Glutamatergic neuron (in vitro differentiated cells): ENCODE results near the gene GFER. TPM values are rescaled to one million over a fixed set of nuclear protein-coding genes. Genes with fewer than 3 reads are reported as not detected.
"Not testable (repeated sequence)": the region's sequence is repeated elsewhere in the genome, so short reads cannot be mapped to it uniquely, and the experiment has no call there.

Experiments
- DNase-seq: peaks from one replicate; pipeline ENCODE4 v3.0.0; 2022
- H3K27ac Mint-ChIP-seq: one replicate; pipeline ENCODE4 v1.8.0; 2020; ENCODE audit warnings: mild to moderate bottlenecking, mixed read lengths, inconsistent platforms; ENCODE audit not compliant: unreplicated experiment
- H3K27me3 Mint-ChIP-seq: one replicate; pipeline ENCODE4 v1.8.0; 2020; ENCODE audit warnings: mild to moderate bottlenecking, moderate library complexity, mixed read lengths, inconsistent platforms; ENCODE audit not compliant: unreplicated experiment
- H3K36me3 Mint-ChIP-seq: one replicate; pipeline ENCODE4 v1.8.0; 2020; ENCODE audit warnings: mild to moderate bottlenecking, mixed read lengths, inconsistent platforms; ENCODE audit not compliant: unreplicated experiment
- H3K4me1 Mint-ChIP-seq: one replicate; pipeline ENCODE4 v1.8.0; 2020; ENCODE audit warnings: mild to moderate bottlenecking, low read depth, mixed read lengths, inconsistent platforms; ENCODE audit not compliant: unreplicated experiment
- H3K4me3 Mint-ChIP-seq: one replicate; pipeline ENCODE4 v1.8.0; 2020; ENCODE audit warnings: mild to moderate bottlenecking, mixed read lengths, inconsistent platforms; ENCODE audit not compliant: unreplicated experiment
- H3K9me3 Mint-ChIP-seq: one replicate; pipeline ENCODE4 v1.8.0; 2020; ENCODE audit warnings: mild to moderate bottlenecking, moderate library complexity, mixed read lengths, inconsistent platforms; ENCODE audit not compliant: unreplicated experiment
- CTCF ChIP-seq: fragments of 200-600 bp; sonication (generic); IDR thresholded peaks from one replicate; pipeline ENCODE4 v1.5.0; 2021; ENCODE audit not compliant: partially characterized antibody, unreplicated experiment
- total RNA-seq: library from RNA; stranded (reverse); fragmentation: NEBNext Ultra II Directional; extraction: Animal tissue kit (Norgen Biotek cat#: 25700); gene quantifications from one replicate; pipeline ENCODE4 v1.2.1, GENCODE V29; 2021; ENCODE audit not compliant: unreplicated experiment

Gene GFER
- total RNA-seq, 1 donor from 2014 or later = 26.0 TPM

- peaks cover 5% of the 10 kb centered on the region for H3K27me3 Mint-ChIP-seq
- H3K4me3 Mint-ChIP-seq = peak overlapping the region; percentile 90
- no peak for DNase-seq
- H3K27ac Mint-ChIP-seq = peak overlapping the region; percentile 82
- no peak for TF ChIP-seq CTCF
- peaks cover 16% of the 10 kb centered on the region for H3K4me1 Mint-ChIP-seq
- no peaks in the 10 kb centered on the region for H3K36me3 Mint-ChIP-seq
- peaks cover 12% of the 10 kb centered on the region for H3K9me3 Mint-ChIP-seq
Observed at GRCh38 chr16:1958715-1959268, 25.2 kb upstream of the GFER start.

- peak; percentile 96 for DNase-seq
- no peaks in the 10 kb centered on the region for H3K36me3 Mint-ChIP-seq
- peaks cover 8% of the 10 kb centered on the region for H3K27me3 Mint-ChIP-seq
- H3K27ac Mint-ChIP-seq = peak within 1 kb of the TSS; percentile 82
- TF ChIP-seq CTCF = peak; percentile 38
- H3K4me1 Mint-ChIP-seq = peaks cover 18% of the 10 kb centered on the region
- peak within 1 kb of the TSS; percentile 90 for H3K4me3 Mint-ChIP-seq
- peaks cover 16% of the 10 kb centered on the region for H3K9me3 Mint-ChIP-seq
Observed at GRCh38 chr16:1959269-1960039, 24.5 kb upstream of the GFER start, which contains the start of gene NDUFB10. TSS of gene NDUFB10 (plus strand) at chr16:1959538. CDS start at chr16:1959625, 87 bp downstream.

- Mint-ChIP-seq H3K36me3 (no peaks in the 10 kb centered on the region), H3K27ac (peak overlapping the region; percentile 76), H3K9me3 (peaks cover 19% of the 10 kb centered on the region), H3K4me1 (peaks cover 18% of the 10 kb centered on the region), H3K27me3 (peaks cover 13% of the 10 kb centered on the region), H3K4me3 (peak overlapping the region; percentile 90)
- no peak for TF ChIP-seq CTCF
- DNase-seq = peak; percentile 71
Observed at GRCh38 chr16:1960665-1961630, 23.0 kb upstream of the GFER start.

GRCh38 chr16:1961651-1962067 lies 22.3 kb upstream of the GFER start:
- H3K27me3 Mint-ChIP-seq = peaks cover 13% of the 10 kb centered on the region
- no peak for TF ChIP-seq CTCF
- H3K27ac Mint-ChIP-seq = peak overlapping the region; percentile 48
- H3K4me1 Mint-ChIP-seq = peaks cover 18% of the 10 kb centered on the region
- H3K9me3 Mint-ChIP-seq = peaks cover 19% of the 10 kb centered on the region
- DNase-seq = no peak
- peak overlapping the region; percentile 91 for H3K4me3 Mint-ChIP-seq
- no peaks in the 10 kb centered on the region for H3K36me3 Mint-ChIP-seq

- H3K4me1 Mint-ChIP-seq = peaks cover 18% of the 10 kb centered on the region
- H3K36me3 Mint-ChIP-seq, DNase-seq: not testable (repeated sequence)
- H3K9me3 Mint-ChIP-seq = peaks cover 19% of the 10 kb centered on the region
- H3K27me3 Mint-ChIP-seq = peaks cover 13% of the 10 kb centered on the region
- peak overlapping the region; percentile 91 for H3K4me3 Mint-ChIP-seq
- H3K27ac Mint-ChIP-seq = peak overlapping the region; percentile 98
Observed at GRCh38 chr16:1962161-1963153, 21.5 kb upstream of the GFER start.
